Parathyroid adenoma (tissue), 2 donors: ENCODE results near the gene KLHL29.

ENCODE experiments used
- H2AFZ ChIP-seq: fragments of 300-600 bp; sonication (generic); one replicate; pipeline ENCODE4 v1.7.0; 2017; ENCODE audit warnings: antibody characterized with exemption, mild to moderate bottlenecking
- H3K27ac ChIP-seq: fragments of 300-600 bp; sonication (generic); one replicate; pipeline ENCODE4 v1.7.0; 2017
- H3K27me3 ChIP-seq: fragments of 300-600 bp; sonication (generic); one replicate; pipeline ENCODE4 v1.7.0; 2017; ENCODE audit warnings: low read length; ENCODE audit not compliant: control insufficient read depth, insufficient read depth
- H3K36me3 ChIP-seq: fragments of 300-600 bp; sonication (generic); one replicate; pipeline ENCODE4 v1.7.0; 2017; ENCODE audit warnings: low read length; ENCODE audit not compliant: control insufficient read depth, insufficient read depth
- H3K4me1 ChIP-seq: fragments of 300-600 bp; sonication (generic); one replicate; pipeline ENCODE4 v1.7.0; 2017; ENCODE audit warnings: control low read depth
- H3K4me2 ChIP-seq: fragments of 300-600 bp; sonication (generic); one replicate; pipeline ENCODE4 v1.7.0; 2017; ENCODE audit warnings: low read length
- H3K4me3 ChIP-seq: fragments of 300-600 bp; sonication (generic); one replicate; pipeline ENCODE4 v1.7.0; 2017; ENCODE audit warnings: low read depth, low read length
- H3K79me2 ChIP-seq: fragments of 300-600 bp; sonication (generic); one replicate; pipeline ENCODE4 v1.7.0; 2017; ENCODE audit warnings: control low read depth
- H3K9ac ChIP-seq: fragments of 300-600 bp; sonication (generic); one replicate; pipeline ENCODE4 v1.7.0; 2017; ENCODE audit warnings: mild to moderate bottlenecking
- H3K9me3 ChIP-seq: fragments of 300-600 bp; sonication (generic); one replicate; pipeline ENCODE4 v1.7.0; 2017; ENCODE audit warnings: low read length; ENCODE audit not compliant: control insufficient read depth
- TF ChIP-seq, protein P1 (sequence below): fragments of 300-600 bp; sonication (generic); IDR thresholded peaks from one replicate; pipeline ENCODE4 v1.7.0; 2017; ENCODE audit warnings: antibody characterized with exemption, mild to moderate bottlenecking
- donor health status: primary hyperparathyroidism.

The KLHL29 gene

DNA sequence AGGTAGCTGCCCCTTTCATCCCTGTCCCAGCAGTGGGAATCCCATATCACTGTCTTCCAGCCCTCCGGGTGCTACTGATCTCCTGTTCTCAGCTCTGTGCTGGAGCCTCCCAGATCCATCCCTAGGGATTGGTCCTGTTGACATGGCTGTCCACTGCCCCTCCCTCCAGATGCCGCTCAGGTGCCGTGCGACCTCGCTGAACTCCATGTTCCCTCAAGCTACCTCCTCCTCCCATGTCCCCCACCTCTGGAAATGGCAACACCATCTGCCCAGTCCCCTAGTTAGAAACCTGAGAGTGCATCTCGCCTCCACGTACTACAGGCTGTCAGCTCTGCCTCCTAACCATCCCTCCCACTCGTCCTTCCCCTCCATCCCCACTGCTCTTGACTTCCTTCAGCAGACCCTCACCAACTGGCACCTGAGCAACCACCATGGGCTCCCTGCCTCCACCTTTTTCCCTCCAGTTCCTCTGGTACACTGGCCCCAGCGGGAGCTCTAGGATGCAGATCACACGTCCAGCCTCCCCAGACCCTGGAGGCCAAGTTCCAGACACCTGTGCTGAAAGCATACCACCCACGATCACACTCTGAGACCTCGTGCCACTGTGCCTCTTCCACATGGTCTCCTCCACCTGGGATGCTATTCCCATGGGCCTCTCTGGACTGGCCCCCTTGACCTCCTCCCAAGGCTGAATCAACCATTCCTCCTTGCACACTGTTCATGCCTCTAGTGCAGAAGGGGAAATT, 106.8 kb downstream of the KLHL29 start:
- no peaks in the 10 kb centered on the region for H3K36me3 ChIP-seq
- H3K9ac ChIP-seq, result no peak overlapping the region
- TF ChIP-seq, protein P1, sequence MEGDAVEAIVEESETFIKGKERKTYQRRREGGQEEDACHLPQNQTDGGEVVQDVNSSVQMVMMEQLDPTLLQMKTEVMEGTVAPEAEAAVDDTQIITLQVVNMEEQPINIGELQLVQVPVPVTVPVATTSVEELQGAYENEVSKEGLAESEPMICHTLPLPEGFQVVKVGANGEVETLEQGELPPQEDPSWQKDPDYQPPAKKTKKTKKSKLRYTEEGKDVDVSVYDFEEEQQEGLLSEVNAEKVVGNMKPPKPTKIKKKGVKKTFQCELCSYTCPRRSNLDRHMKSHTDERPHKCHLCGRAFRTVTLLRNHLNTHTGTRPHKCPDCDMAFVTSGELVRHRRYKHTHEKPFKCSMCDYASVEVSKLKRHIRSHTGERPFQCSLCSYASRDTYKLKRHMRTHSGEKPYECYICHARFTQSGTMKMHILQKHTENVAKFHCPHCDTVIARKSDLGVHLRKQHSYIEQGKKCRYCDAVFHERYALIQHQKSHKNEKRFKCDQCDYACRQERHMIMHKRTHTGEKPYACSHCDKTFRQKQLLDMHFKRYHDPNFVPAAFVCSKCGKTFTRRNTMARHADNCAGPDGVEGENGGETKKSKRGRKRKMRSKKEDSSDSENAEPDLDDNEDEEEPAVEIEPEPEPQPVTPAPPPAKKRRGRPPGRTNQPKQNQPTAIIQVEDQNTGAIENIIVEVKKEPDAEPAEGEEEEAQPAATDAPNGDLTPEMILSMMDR, result no peak
- no peak overlapping the region for H3K4me2 ChIP-seq
- H3K79me2 ChIP-seq, result no peaks in the 10 kb centered on the region
- H3K27ac ChIP-seq, result no peak overlapping the region
- H3K4me1 ChIP-seq, result peaks cover 4% of the 10 kb centered on the region
- H3K4me3 ChIP-seq, result no peak overlapping the region
- no peaks in the 10 kb centered on the region for H3K9me3 ChIP-seq
- no peak overlapping the region for H2AFZ ChIP-seq
- no peaks in the 10 kb centered on the region for H3K27me3 ChIP-seq

DNA sequence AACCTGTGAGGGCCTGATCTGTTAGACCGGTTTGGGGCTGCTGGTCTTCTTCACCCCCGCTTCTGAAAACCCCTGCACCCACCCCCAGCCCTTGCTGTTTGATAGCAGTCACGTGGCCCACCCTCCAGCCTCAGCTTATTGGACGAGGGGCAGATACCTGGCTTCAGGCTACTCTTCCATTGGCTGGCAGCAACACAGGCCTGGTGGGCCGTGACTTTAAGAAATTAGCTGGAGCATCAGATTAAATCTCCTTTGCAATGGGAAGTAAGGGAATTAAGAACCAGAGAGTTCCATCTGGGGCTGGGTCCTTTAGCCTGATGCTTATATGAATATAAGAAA, 107.3 kb downstream of the KLHL29 start:
- H3K79me2 ChIP-seq, result no peaks in the 10 kb centered on the region
- H3K36me3 ChIP-seq, result no peaks in the 10 kb centered on the region
- no peak overlapping the region for H3K4me3 ChIP-seq
- no peak overlapping the region for H2AFZ ChIP-seq
- no peaks in the 10 kb centered on the region for H3K9me3 ChIP-seq
- H3K27me3 ChIP-seq, result no peaks in the 10 kb centered on the region
- TF ChIP-seq, protein P1, result no peak
- no peak overlapping the region for H3K27ac ChIP-seq
- H3K4me1 ChIP-seq, result no peaks in the 10 kb centered on the region
- no peak overlapping the region for H3K9ac ChIP-seq
- no peak overlapping the region for H3K4me2 ChIP-seq

DNA sequence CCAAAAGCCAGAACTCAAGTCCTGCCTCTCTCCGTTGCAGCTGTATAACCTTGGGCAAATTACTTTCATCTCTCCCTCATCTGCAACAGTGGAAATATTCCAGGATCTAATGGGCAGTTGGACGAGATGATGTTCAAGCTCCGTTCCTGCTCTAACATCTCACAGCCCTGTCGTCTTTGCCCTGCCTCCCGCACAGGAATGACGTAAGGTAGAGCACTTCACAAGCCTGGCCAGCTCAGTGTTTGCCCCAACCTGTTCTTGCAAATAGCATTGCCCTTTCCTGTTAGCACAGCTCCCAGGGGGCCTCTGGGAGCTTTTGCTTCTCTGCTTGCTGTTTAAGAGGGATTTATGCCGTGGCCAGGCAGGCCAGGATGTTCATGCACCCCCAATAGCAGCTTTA, 107.9 kb downstream of the KLHL29 start:
- no peaks in the 10 kb centered on the region for H3K4me1 ChIP-seq
- H3K9ac ChIP-seq, result no peak overlapping the region
- H3K27ac ChIP-seq, result no peak overlapping the region
- no peaks in the 10 kb centered on the region for H3K27me3 ChIP-seq
- TF ChIP-seq, protein P1, result no peak
- no peaks in the 10 kb centered on the region for H3K36me3 ChIP-seq
- no peak overlapping the region for H3K4me3 ChIP-seq
- no peaks in the 10 kb centered on the region for H3K9me3 ChIP-seq
- no peaks in the 10 kb centered on the region for H3K79me2 ChIP-seq
- no peak overlapping the region for H3K4me2 ChIP-seq
- H2AFZ ChIP-seq, result no peak overlapping the region

DNA sequence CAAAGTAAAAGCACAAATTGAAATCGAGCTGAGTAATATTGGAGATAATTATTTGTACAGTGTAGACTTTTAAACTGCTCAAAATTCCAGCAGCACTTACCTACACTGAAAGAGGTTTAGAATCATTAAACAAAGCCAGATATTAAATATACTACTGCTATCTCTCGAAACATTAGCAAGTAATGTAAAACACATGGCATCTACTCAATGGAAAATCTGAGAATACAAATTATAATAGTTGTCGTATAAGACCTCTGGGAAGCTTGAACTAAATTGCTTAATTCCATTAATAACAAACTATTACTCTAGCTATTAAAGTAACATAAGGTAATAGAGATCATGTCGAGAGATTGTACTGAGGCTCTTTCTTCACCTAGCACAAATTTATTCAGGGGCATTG, 108.9 kb downstream of the KLHL29 start:
- H3K36me3 ChIP-seq, result no peaks in the 10 kb centered on the region
- H3K4me1 ChIP-seq, result no peaks in the 10 kb centered on the region
- no peaks in the 10 kb centered on the region for H3K27me3 ChIP-seq
- no peaks in the 10 kb centered on the region for H3K79me2 ChIP-seq
- no peak overlapping the region for H3K4me2 ChIP-seq
- H2AFZ ChIP-seq, result no peak overlapping the region
- H3K4me3 ChIP-seq, result no peak overlapping the region
- TF ChIP-seq, protein P1, result no peak
- no peaks in the 10 kb centered on the region for H3K9me3 ChIP-seq
- no peak overlapping the region for H3K9ac ChIP-seq
- no peak overlapping the region for H3K27ac ChIP-seq

DNA sequence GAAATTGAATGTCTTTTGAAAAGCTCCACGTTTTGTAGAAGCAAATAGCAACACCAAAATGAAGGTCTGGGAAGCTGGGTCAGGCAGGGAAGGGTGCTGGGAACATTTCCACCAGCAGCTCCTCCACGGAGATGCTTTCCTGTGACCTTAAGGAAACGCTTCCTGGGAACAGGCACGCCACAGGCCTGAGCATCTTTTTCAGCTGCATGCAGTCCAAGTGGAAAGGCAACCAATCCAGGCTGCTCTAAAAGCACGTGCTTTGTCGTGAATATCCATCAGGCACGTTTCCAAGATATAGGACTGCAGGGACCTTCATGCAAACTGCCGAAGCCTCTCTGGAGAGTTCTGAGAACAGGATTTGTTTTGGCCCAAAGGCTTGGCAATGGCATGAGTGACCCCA, 109.3 kb downstream of the KLHL29 start:
- Histone ChIP-seq H2AFZ (no peak overlapping the region), H3K79me2 (no peaks in the 10 kb centered on the region), H3K9me3 (no peaks in the 10 kb centered on the region), H3K4me3 (no peak overlapping the region), H3K36me3 (no peaks in the 10 kb centered on the region), H3K4me1 (no peaks in the 10 kb centered on the region), H3K27me3 (no peaks in the 10 kb centered on the region), H3K4me2 (no peak overlapping the region), H3K27ac (no peak overlapping the region), H3K9ac (no peak overlapping the region)
- TF ChIP-seq, protein P1, result no peak
